IgD-negative memory B cell (primary cell): ENCODE results near the gene TMEM44. TPM values are rescaled to one million over a fixed set of nuclear protein-coding genes. Genes with fewer than 3 reads are reported as not detected.

Experiments used
- H3K27ac Mint-ChIP-seq, 3 donors: one replicate each; pipeline ENCODE4 v1.8.0; 2020 to 2022; ENCODE audit warnings: mild to moderate bottlenecking in 3 of 3, mixed read lengths in 3 of 3, moderate library complexity in 1 of 3
- H3K27me3 Mint-ChIP-seq: one replicate; pipeline ENCODE4 v1.8.0; 2021; ENCODE audit warnings: mixed read lengths
- H3K36me3 Mint-ChIP-seq: one replicate; pipeline ENCODE4 v1.8.0; 2020; ENCODE audit warnings: mild to moderate bottlenecking, mixed read lengths
- H3K4me1 Mint-ChIP-seq, 3 donors: one replicate each; pipeline ENCODE4 v1.8.0; 2020 to 2022; ENCODE audit warnings: mixed read lengths in 3 of 3, mild to moderate bottlenecking in 1 of 3
- H3K4me3 Mint-ChIP-seq, 4 donors: one replicate each; pipeline ENCODE4 v1.8.0; 2020 to 2022; ENCODE audit warnings: mild to moderate bottlenecking in 4 of 4, mixed read lengths in 4 of 4, moderate library complexity in 3 of 4
- H3K9me3 Mint-ChIP-seq, 3 donors: one replicate each; pipeline ENCODE4 v1.8.0; 2020 to 2021; ENCODE audit warnings: mixed read lengths in 3 of 3, mild to moderate bottlenecking in 1 of 3
- polyA plus RNA-seq: library from polyadenylated mRNA; unstranded; fragments of 300-500 nt; fragmentation: Illumina TruSeq; gene quantifications from one replicate; pipeline ENCODE4 v1.2.3, GENCODE V29; 2021

The TMEM44 gene
- polyA plus RNA-seq, 1 donor from 2014 or later = 2.2 TPM

GRCh38 chr3:194661946-194662345, 28.7 kb upstream of the TMEM44 start:
- H3K36me3 Mint-ChIP-seq = peaks cover 11% of the 10 kb centered on the region
- no peaks in the 10 kb centered on the region for H3K9me3 Mint-ChIP-seq
- no peak overlapping the region for H3K27ac Mint-ChIP-seq
- no peaks in the 10 kb centered on the region for H3K27me3 Mint-ChIP-seq
- no peak overlapping the region for H3K4me3 Mint-ChIP-seq
- peaks cover 0 to 6% (median 0%) of the 10 kb centered on the region in 3 donors for H3K4me1 Mint-ChIP-seq

- Mint-ChIP-seq H3K4me1 (peaks cover 0 to 5% (median 0%) of the 10 kb centered on the region in 3 donors), H3K36me3 (peaks cover 11% of the 10 kb centered on the region), H3K27me3 (no peaks in the 10 kb centered on the region), H3K4me3 (no peak overlapping the region), H3K9me3 (no peaks in the 10 kb centered on the region), H3K27ac (peak overlapping the region in 1 of 3 donors; percentile 69)
Observed at GRCh38 chr3:194661374-194661773, 28.2 kb upstream of the TMEM44 start.

GRCh38 chr3:194659778-194660177, 26.6 kb upstream of the TMEM44 start:
- Mint-ChIP-seq H3K9me3 (no peaks in the 10 kb centered on the region), H3K27me3 (no peaks in the 10 kb centered on the region), H3K36me3 (peaks cover 7% of the 10 kb centered on the region), H3K27ac (no peak overlapping the region), H3K4me1 (peaks cover 0 to 5% (median 1%) of the 10 kb centered on the region in 3 donors), H3K4me3 (no peak overlapping the region)

- peaks cover 7% of the 10 kb centered on the region for H3K36me3 Mint-ChIP-seq
- no peaks in the 10 kb centered on the region for H3K9me3 Mint-ChIP-seq
- peaks cover 0 to 8% (median 6%) of the 10 kb centered on the region in 3 donors for H3K4me1 Mint-ChIP-seq
- no peaks in the 10 kb centered on the region for H3K27me3 Mint-ChIP-seq
- no peak overlapping the region for H3K4me3 Mint-ChIP-seq
- no peak overlapping the region for H3K27ac Mint-ChIP-seq
Observed at GRCh38 chr3:194658477-194659242, 25.4 kb upstream of the TMEM44 start.

- Mint-ChIP-seq H3K9me3 (no peaks in the 10 kb centered on the region), H3K4me1 (peaks cover 0 to 11% (median 8%) of the 10 kb centered on the region in 3 donors), H3K36me3 (peaks cover 11% of the 10 kb centered on the region), H3K4me3 (no peak overlapping the region), H3K27me3 (no peaks in the 10 kb centered on the region), H3K27ac (no peak overlapping the region)
Observed at GRCh38 chr3:194657439-194657838, 24.2 kb upstream of the TMEM44 start.

GRCh38 chr3:194654443-194654842, 21.2 kb upstream of the TMEM44 start:
- Mint-ChIP-seq H3K9me3 (no peaks in the 10 kb centered on the region), H3K27ac (no peak overlapping the region), H3K4me1 (peaks cover 0 to 9% (median 8%) of the 10 kb centered on the region in 3 donors), H3K4me3 (no peak overlapping the region), H3K36me3 (peaks cover 11% of the 10 kb centered on the region), H3K27me3 (no peaks in the 10 kb centered on the region)

GRCh38 chr3:194647747-194648146, 14.5 kb upstream of the TMEM44 start:
- H3K4me3 Mint-ChIP-seq = no peak overlapping the region
- H3K36me3 Mint-ChIP-seq = peaks cover 1% of the 10 kb centered on the region
- H3K27ac Mint-ChIP-seq = no peak overlapping the region
- no peaks in the 10 kb centered on the region for H3K27me3 Mint-ChIP-seq
- no peaks in the 10 kb centered on the region for H3K9me3 Mint-ChIP-seq
- H3K4me1 Mint-ChIP-seq = peaks cover 3 to 8% (median 6%) of the 10 kb centered on the region in 3 donors

- H3K4me1 Mint-ChIP-seq = peaks cover 3 to 8% (median 6%) of the 10 kb centered on the region in 3 donors
- H3K36me3 Mint-ChIP-seq = peaks cover 6% of the 10 kb centered on the region
- no peak overlapping the region for H3K4me3 Mint-ChIP-seq
- H3K9me3 Mint-ChIP-seq = no peaks in the 10 kb centered on the region
- no peak overlapping the region for H3K27ac Mint-ChIP-seq
- no peaks in the 10 kb centered on the region for H3K27me3 Mint-ChIP-seq
Observed at GRCh38 chr3:194642769-194643168, 9.6 kb upstream of the TMEM44 start.

- H3K9me3 Mint-ChIP-seq = no peaks in the 10 kb centered on the region
- H3K27ac Mint-ChIP-seq = no peak overlapping the region
- H3K4me3 Mint-ChIP-seq = no peak overlapping the region
- no peaks in the 10 kb centered on the region for H3K27me3 Mint-ChIP-seq
- H3K4me1 Mint-ChIP-seq = peaks cover 5 to 7% (median 7%) of the 10 kb centered on the region in 3 donors
- peaks cover 6% of the 10 kb centered on the region for H3K36me3 Mint-ChIP-seq
Observed at GRCh38 chr3:194640829-194641228, 7.6 kb upstream of the TMEM44 start.

GRCh38 chr3:194638991-194639605, 5.9 kb upstream of the TMEM44 start:
- no peaks in the 10 kb centered on the region for H3K27me3 Mint-ChIP-seq
- peak overlapping the region in 1 of 4 donors; percentile 31 for H3K4me3 Mint-ChIP-seq
- H3K27ac Mint-ChIP-seq = no peak overlapping the region
- H3K4me1 Mint-ChIP-seq = peaks cover 5 to 6% (median 5%) of the 10 kb centered on the region in 3 donors
- peaks cover 6% of the 10 kb centered on the region for H3K36me3 Mint-ChIP-seq
- H3K9me3 Mint-ChIP-seq = no peaks in the 10 kb centered on the region

- H3K9me3 Mint-ChIP-seq = no peaks in the 10 kb centered on the region
- no peaks in the 10 kb centered on the region for H3K27me3 Mint-ChIP-seq
- H3K4me3 Mint-ChIP-seq = peak overlapping the region in 1 of 4 donors; percentile 61
- H3K36me3 Mint-ChIP-seq = peaks cover 6% of the 10 kb centered on the region
- no peak overlapping the region for H3K27ac Mint-ChIP-seq
- peaks cover 5 to 11% (median 8%) of the 10 kb centered on the region in 3 donors for H3K4me1 Mint-ChIP-seq
Observed at GRCh38 chr3:194637541-194638400, 4.6 kb upstream of the TMEM44 start.

- no peaks in the 10 kb centered on the region for H3K27me3 Mint-ChIP-seq
- peaks cover 5 to 11% (median 8%) of the 10 kb centered on the region in 3 donors for H3K4me1 Mint-ChIP-seq
- H3K27ac Mint-ChIP-seq = no peak overlapping the region
- peak overlapping the region in 2 of 4 donors; percentile 61 to 63 for H3K4me3 Mint-ChIP-seq
- H3K9me3 Mint-ChIP-seq = no peaks in the 10 kb centered on the region
- peaks cover 6% of the 10 kb centered on the region for H3K36me3 Mint-ChIP-seq
Observed at GRCh38 chr3:194637066-194637465, 3.8 kb upstream of the TMEM44 start.

GRCh38 chr3:194632809-194633348, 340 bp downstream of the TMEM44 start:
- H3K4me3 Mint-ChIP-seq = peak overlapping the region; percentile 83 to 90 (median 90)

GRCh38 chr3:194632226-194632808, 902 bp downstream of the TMEM44 start:
- Mint-ChIP-seq H3K27me3 (no peaks in the 10 kb centered on the region), H3K4me1 (peaks cover 5 to 11% (median 7%) of the 10 kb centered on the region in 3 donors), H3K9me3 (no peaks in the 10 kb centered on the region), H3K4me3 (peak overlapping the region; percentile 83 to 90 (median 90)), H3K27ac (peak overlapping the region in 2 of 3 donors; percentile 50 to 53), H3K36me3 (no peaks in the 10 kb centered on the region)

More at GRCh38 chr3:194632809-194633348, 340 bp downstream of the TMEM44 start:
- no peaks in the 10 kb centered on the region for H3K36me3 Mint-ChIP-seq
- no peaks in the 10 kb centered on the region for H3K9me3 Mint-ChIP-seq
- peak overlapping the region in 2 of 3 donors; percentile 50 for H3K27ac Mint-ChIP-seq
- H3K27me3 Mint-ChIP-seq = no peaks in the 10 kb centered on the region
- H3K4me1 Mint-ChIP-seq = peaks cover 5 to 11% (median 7%) of the 10 kb centered on the region in 3 donors
